Duodenal mucosa (tissue), 2 donors: Measurements from ENCODE around the gene LHX1.

Experiments
- H3K27ac ChIP-seq: one replicate; pipeline ENCODE4 v1.7.0; 2013; ENCODE audit warnings: low read depth, low read length
- H3K27me3 ChIP-seq, 2 donors: one replicate each; pipeline ENCODE4 v1.7.0; 2013; ENCODE audit warnings: low read length in 2 of 2, control low read depth in 1 of 2; ENCODE audit not compliant: insufficient read depth in 2 of 2, control insufficient read depth in 1 of 2
- H3K36me3 ChIP-seq, 2 donors: one replicate each; pipeline ENCODE4 v1.7.0; 2013; ENCODE audit warnings: low read length in 2 of 2, control low read depth in 1 of 2; ENCODE audit not compliant: insufficient read depth in 2 of 2, control insufficient read depth in 1 of 2
- H3K4me1 ChIP-seq, 2 donors: one replicate each; pipeline ENCODE4 v1.7.0; 2013; ENCODE audit warnings: low read length in 2 of 2, control low read depth in 1 of 2; ENCODE audit not compliant: insufficient read depth in 2 of 2, control insufficient read depth in 1 of 2
- H3K4me3 ChIP-seq, 2 donors: one replicate each; pipeline ENCODE4 v1.7.0; 2013; ENCODE audit warnings: low read length in 2 of 2, low read depth in 1 of 2
- H3K9ac ChIP-seq, 2 donors: one replicate each; pipeline ENCODE4 v1.7.0; 2013; ENCODE audit warnings: low read length in 2 of 2, low read depth in 1 of 2
- H3K9me3 ChIP-seq, 2 donors: one replicate each; pipeline ENCODE4 v1.7.0; 2013; ENCODE audit warnings: low read length in 2 of 2, control low read depth in 1 of 2; ENCODE audit not compliant: control insufficient read depth in 1 of 2

Gene LHX1

DNA sequence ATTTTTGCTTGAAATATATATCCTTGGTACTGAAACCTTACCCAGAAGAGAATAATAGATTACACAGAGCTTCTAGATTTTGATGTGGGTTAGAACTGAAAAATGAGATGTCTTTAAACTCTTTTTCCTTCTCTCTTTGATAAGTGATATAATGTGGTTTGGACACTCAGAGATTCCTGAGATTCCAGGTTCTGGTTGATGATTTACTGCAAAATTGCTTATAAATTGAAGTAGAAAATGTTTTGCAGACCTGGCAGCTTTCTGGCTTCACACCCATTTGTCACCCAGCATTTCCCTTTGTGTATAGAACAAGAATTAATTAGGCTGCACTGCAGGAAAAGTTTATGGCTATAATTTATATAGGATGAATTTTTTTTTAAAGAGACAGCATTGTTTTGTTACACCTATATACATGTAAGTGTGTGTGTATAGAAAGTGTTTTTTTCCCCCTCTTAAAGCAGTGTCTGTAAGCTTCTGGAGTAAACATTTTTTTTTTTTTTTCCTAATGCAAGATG is 35.0 kb downstream of the LHX1 start:
- Histone ChIP-seq H3K27me3 (no peaks in the 10 kb centered on the region), H3K4me3 (no peak overlapping the region), H3K27ac (no peak overlapping the region), H3K36me3 (peaks cover 2 to 13% of the 10 kb centered on the region in 2 donors), H3K4me1 (no peaks in the 10 kb centered on the region), H3K9me3 (no peaks in the 10 kb centered on the region), H3K9ac (no peak overlapping the region)

DNA sequence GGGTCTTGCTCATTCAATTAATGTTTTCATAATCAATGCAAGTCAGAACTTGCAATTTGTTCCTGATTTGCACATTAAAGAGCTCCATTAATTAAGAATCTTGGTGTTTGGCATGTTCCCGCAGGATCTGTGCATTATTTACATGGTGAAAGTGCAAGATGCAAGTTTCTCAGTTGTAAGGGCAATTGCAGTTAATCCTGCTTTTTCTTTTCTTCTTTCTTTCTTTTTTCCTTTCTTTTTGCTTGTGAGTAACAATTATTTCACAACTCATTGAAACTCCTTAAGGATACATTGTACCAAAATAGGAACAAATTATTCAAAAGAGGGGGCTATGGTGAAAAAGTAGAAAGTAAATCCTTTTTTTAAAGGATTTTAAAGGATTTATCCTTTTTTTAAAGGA is 35.6 kb downstream of the LHX1 start:
- Histone ChIP-seq H3K36me3 (peaks cover 0 to 10% of the 10 kb centered on the region in 2 donors), H3K4me3 (no peak overlapping the region), H3K27ac (no peak overlapping the region), H3K4me1 (no peaks in the 10 kb centered on the region), H3K9me3 (no peaks in the 10 kb centered on the region), H3K9ac (no peak overlapping the region), H3K27me3 (no peaks in the 10 kb centered on the region)

DNA sequence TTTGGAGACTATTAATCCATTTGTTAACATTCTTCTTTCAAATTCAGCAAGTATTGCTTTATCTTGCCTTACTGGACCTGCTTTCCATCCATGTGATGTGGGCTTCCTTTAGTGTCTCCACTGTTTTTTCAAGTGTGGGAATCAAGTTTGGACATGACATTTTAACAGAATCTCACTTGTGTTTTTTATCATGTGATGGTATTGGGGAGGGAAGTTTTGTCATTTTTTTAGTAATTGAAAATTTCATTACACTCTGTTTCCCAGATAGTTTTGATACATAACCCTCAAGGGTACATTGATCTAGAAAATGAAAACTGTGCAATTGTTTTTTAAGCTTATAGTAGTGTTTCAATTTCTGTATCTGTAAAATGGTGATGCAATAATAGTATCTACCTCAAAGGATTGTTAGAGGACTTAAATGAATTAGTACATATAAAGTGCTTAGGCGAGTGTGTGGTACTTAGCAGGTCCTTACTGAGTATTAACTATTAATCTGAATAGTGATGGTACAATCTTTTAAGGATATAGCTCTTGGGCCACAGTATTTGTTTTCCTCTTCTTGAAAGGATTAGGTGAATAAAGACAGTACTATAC is 38.7 kb downstream of the LHX1 start:
- H3K27ac ChIP-seq: no peak overlapping the region
- H3K27me3 ChIP-seq: no peaks in the 10 kb centered on the region
- no peak overlapping the region for H3K4me3 ChIP-seq
- no peak overlapping the region for H3K9ac ChIP-seq
- no peaks in the 10 kb centered on the region for H3K4me1 ChIP-seq
- H3K36me3 ChIP-seq: no peaks in the 10 kb centered on the region
- no peaks in the 10 kb centered on the region for H3K9me3 ChIP-seq

DNA sequence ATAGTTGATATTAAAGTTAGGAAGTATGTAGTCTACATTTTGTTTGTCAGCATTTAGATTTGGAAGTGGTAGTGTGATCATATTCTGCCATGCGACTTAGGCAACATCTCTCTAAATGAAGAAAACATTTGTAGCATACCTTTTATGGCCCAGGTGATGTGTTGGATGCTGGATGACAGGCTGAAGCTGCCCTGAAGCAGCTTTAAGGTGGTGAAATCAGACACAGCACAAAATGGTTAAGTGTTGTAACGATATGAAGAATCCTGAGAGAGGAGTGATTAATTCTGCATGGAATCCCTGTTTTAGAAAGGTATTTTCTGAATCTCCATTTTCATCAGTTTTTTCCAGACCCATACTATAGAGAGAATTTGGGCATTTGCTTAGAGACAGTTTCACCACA is 39.8 kb downstream of the LHX1 start:
- Histone ChIP-seq H3K27me3 (no peaks in the 10 kb centered on the region), H3K4me3 (no peak overlapping the region), H3K9me3 (no peaks in the 10 kb centered on the region), H3K36me3 (no peaks in the 10 kb centered on the region), H3K4me1 (no peaks in the 10 kb centered on the region), H3K9ac (no peak overlapping the region), H3K27ac (no peak overlapping the region)

DNA sequence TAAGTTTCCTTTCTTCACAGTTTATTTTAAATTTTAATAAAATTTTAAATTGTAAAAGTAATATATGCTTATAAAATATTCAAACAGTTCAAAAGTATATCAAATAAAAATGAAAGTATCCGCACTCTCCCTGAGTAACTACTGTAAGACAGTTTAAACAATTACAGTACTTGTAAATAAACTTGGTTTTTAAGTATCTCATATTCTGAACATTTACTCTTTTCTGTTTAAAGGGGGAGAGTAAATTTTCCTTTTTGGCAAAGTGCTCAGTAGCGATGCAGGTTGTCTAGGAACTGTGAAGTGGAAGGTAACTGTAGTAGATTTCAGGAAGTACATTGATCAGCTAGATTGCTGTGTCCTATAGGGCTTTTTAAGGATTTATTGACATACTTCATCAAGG is 40.3 kb downstream of the LHX1 start:
- Histone ChIP-seq H3K36me3 (no peaks in the 10 kb centered on the region), H3K9me3 (no peaks in the 10 kb centered on the region), H3K27me3 (no peaks in the 10 kb centered on the region), H3K27ac (no peak overlapping the region), H3K4me1 (no peaks in the 10 kb centered on the region), H3K9ac (no peak overlapping the region), H3K4me3 (no peak overlapping the region)

DNA sequence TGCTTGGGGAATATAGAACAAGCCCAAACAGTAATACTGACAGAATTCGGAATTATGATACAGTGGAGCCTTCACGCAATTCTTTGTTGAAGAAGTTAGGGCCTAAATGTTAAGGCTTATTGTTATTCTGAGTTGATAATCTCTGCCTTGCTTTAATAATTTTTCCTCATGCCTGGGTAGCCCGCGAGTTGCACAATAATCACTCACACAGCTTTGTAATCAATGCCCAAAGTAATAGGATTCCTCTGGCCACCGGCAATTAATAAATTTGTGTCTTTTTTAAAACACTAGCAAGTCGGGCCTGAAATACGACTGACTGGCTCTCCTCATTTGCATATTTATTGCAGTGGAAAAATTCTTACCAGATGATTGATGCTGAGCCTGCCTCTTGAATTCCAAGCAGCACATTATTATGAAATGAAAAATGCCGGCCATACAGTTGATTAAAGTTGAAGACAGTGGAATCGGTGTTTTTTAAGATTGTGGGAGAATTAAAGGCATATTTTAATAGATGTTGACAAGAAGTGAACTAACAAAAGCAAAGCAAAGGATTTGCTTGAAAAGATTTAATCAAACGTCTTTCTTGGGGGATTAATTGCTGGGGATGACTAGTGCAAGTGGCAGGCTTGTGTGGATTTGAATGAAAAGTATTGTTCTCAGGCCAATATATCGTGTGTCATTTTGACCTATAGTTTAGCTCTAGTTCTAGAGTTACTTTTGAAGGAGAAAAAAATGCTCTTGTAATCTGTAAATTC is 41.7 kb downstream of the LHX1 start:
- no peak overlapping the region for H3K4me3 ChIP-seq
- H3K9ac ChIP-seq: no peak overlapping the region
- no peaks in the 10 kb centered on the region for H3K27me3 ChIP-seq
- no peaks in the 10 kb centered on the region for H3K9me3 ChIP-seq
- no peaks in the 10 kb centered on the region for H3K4me1 ChIP-seq
- H3K36me3 ChIP-seq: no peaks in the 10 kb centered on the region
- no peak overlapping the region for H3K27ac ChIP-seq

DNA sequence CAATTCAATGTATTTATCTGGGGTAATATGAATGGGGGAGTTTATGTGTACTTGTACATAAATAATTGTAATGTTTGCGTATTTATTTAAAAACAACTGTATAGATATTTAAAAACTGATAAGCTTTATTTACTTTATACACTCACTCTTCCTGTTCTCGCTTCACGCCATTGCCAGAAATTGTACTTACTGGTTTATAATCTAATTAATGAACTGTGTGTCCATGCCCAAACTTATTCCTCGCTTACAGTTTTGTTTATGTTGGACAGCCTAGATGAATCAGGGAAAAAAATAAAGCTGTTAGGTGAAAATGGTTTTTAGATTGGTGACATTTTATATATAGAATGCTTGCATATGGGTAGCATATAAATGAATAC is 42.3 kb downstream of the LHX1 start:
- H3K27ac ChIP-seq: no peak overlapping the region

DNA sequence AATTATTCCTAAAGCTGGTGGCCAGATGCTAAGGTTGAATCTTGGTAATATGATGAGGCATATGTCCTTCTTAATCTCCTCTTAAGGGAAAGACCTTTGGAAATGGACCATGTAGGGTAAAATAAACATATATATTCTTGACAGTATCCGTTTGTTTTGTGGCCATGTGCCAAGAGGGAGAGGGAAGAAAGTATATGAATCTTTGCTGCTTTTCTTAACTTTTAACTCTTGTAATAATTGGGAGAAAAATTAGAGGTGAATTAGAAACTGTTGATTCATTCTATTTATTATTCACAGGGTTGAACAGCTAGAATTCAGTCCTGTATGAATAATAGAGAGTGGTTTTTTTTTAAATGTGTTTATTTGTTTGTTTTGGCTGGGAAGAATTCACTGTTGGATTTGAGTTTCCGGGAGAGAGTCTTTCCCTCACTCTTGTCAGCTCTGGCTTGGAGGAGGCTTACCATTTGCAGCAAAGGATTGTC is 43.0 kb downstream of the LHX1 start:
- Histone ChIP-seq H3K9me3 (no peaks in the 10 kb centered on the region), H3K27me3 (no peaks in the 10 kb centered on the region), H3K9ac (no peak overlapping the region), H3K36me3 (peaks cover 0 to 3% of the 10 kb centered on the region in 2 donors), H3K4me3 (no peak overlapping the region), H3K4me1 (no peaks in the 10 kb centered on the region), H3K27ac (no peak overlapping the region)

More for the DNA sequence above, 42.3 kb downstream of the LHX1 start:
- Histone ChIP-seq H3K36me3 (peaks cover 0 to 3% of the 10 kb centered on the region in 2 donors), H3K27me3 (no peaks in the 10 kb centered on the region), H3K4me1 (no peaks in the 10 kb centered on the region), H3K9me3 (no peaks in the 10 kb centered on the region), H3K9ac (no peak overlapping the region), H3K4me3 (no peak overlapping the region)

DNA sequence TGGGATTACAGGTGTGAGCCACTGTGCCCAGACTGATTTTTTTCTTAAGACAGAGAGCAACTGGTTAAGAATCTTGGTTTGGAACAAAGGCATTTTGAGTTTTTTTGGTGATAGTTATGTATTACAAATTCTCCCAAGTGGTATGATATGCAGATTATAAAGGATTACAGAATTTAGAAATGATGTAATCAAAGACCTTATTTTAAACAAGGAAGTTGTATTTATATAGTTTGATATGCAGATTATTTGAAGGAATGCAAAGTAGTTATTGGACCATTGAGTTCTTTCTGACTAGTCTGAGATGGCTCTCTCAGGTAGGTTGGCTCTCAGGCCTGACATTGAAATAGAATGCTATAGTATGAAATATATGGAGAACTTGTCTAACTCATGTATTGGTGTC is 46.3 kb downstream of the LHX1 start:
- Histone ChIP-seq H3K4me3 (no peak overlapping the region), H3K27me3 (no peaks in the 10 kb centered on the region), H3K9ac (no peak overlapping the region), H3K9me3 (no peaks in the 10 kb centered on the region), H3K4me1 (no peaks in the 10 kb centered on the region), H3K36me3 (peaks cover 10 to 19% of the 10 kb centered on the region in 2 donors), H3K27ac (no peak overlapping the region)

DNA sequence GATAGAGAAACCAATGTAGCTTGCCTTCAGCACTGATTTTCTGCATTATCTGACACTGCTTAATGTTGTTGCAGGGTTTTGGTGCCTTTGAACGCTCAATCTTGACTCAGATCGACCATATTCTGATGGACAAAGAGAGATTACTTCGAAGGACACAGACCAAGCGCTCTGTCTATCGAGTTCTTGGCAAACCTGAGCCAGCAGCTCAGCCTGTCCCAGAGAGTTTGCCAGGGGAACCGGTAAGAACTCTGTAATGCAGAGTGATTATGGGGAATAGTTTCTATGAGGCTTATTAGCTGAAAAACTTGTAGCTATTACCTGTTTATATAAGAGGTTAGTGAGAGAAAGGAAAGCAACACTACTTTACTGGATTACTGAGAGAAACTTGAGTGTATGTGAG is 51.9 kb downstream of the LHX1 start:
- Histone ChIP-seq H3K4me3 (no peak overlapping the region), H3K27ac (no peak overlapping the region), H3K36me3 (peaks cover 36 to 56% of the 10 kb centered on the region in 2 donors), H3K4me1 (no peaks in the 10 kb centered on the region), H3K9ac (no peak overlapping the region), H3K27me3 (no peaks in the 10 kb centered on the region), H3K9me3 (no peaks in the 10 kb centered on the region)
